ENCODE data around the gene PLEKHA6.

Gene PLEKHA6

GRCh38 chr1:204350857-204351573, 8.7 kb downstream of the PLEKHA6 start:
- H3K27me3 Mint-ChIP-seq, result peaks cover 41% of the 10 kb centered on the region
- H3K9me3 Mint-ChIP-seq, result no peaks in the 10 kb centered on the region
- no peaks in the 10 kb centered on the region for H3K36me3 Mint-ChIP-seq
- H3K4me3 Mint-ChIP-seq, result no peak overlapping the region
- no peak overlapping the region for H3K27ac Mint-ChIP-seq
- ATAC-seq, result no peak
- no peaks in the 10 kb centered on the region for H3K4me1 Mint-ChIP-seq

GRCh38 chr1:204350312-204350711, 9.4 kb downstream of the PLEKHA6 start:
- Mint-ChIP-seq H3K9me3 (no peaks in the 10 kb centered on the region), H3K36me3 (no peaks in the 10 kb centered on the region), H3K27ac (no peak overlapping the region), H3K27me3 (peaks cover 48% of the 10 kb centered on the region), H3K4me1 (no peaks in the 10 kb centered on the region), H3K4me3 (no peak overlapping the region)
- no peak for ATAC-seq

GRCh38 chr1:204349602-204350001, 10.1 kb downstream of the PLEKHA6 start:
- H3K4me3 Mint-ChIP-seq, result no peak overlapping the region
- ATAC-seq, result no peak
- H3K4me1 Mint-ChIP-seq, result no peaks in the 10 kb centered on the region
- H3K27me3 Mint-ChIP-seq, result peaks cover 55% of the 10 kb centered on the region
- H3K27ac Mint-ChIP-seq, result no peak overlapping the region
- no peaks in the 10 kb centered on the region for H3K9me3 Mint-ChIP-seq
- no peaks in the 10 kb centered on the region for H3K36me3 Mint-ChIP-seq

DNA sequence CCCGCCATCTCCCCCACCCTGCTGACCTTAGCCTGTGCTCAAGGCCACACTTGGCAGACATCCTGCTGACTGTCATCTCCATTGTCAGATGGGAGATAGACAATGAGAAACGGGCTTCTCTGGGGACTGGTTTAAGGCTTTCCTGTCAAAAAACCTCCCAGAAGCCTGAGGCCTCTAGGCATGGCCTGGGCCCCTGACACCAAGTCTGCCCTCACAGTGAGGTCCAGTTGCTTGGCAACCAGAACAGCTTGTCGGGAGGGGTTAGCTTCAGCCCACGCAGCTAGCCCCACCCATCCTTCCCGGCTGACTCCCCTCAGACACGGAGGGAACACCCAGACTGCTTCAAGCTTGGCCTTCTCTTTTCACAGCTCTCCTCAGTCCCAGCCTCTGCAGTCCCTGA, 11.0 kb downstream of the PLEKHA6 start:
- no peak overlapping the region for H3K27ac Mint-ChIP-seq
- H3K36me3 Mint-ChIP-seq, result no peaks in the 10 kb centered on the region
- no peak for ATAC-seq
- H3K9me3 Mint-ChIP-seq, result no peaks in the 10 kb centered on the region
- no peak overlapping the region for H3K4me3 Mint-ChIP-seq
- H3K27me3 Mint-ChIP-seq, result peaks cover 55% of the 10 kb centered on the region
- no peaks in the 10 kb centered on the region for H3K4me1 Mint-ChIP-seq

- Mint-ChIP-seq H3K4me1 (no peaks in the 10 kb centered on the region), H3K27me3 (peaks cover 55% of the 10 kb centered on the region), H3K9me3 (no peaks in the 10 kb centered on the region), H3K36me3 (no peaks in the 10 kb centered on the region), H3K27ac (no peak overlapping the region), H3K4me3 (no peak overlapping the region)
- ATAC-seq, result no peak
Observed at GRCh38 chr1:204348242-204348641, 11.5 kb downstream of the PLEKHA6 start.

DNA sequence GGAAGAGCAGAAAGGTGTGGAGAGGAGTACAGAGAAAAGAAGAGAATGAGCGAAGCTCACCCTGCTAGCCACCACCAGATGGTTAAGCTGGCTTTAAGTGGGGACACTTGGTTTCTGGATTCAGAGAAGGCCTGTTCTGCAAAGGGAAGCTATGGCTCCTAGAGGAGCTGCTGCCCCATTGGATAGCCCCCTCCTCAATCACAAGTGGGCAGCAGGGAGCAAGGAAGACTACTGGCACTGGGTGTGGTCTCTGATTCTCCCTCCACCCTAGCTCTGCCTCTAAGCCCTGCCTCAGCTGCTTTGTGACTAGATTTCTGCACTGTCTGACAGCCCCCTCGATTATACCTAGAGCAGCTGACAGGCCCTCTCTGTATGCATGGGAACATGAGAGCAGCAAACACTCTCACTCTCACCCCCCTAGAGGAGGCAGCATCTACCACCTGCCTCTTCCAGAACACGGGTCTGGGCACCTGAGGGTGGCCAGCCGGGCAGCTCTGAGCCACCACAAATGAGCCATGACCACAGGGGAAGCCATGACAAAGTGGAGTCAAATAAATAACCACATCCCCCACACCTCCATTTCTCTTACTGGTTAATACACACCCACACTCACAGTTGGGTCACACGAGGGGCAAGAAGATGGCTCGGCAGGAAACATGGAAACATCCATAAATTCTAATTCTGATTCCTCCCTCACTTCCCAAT, 13.6 kb downstream of the PLEKHA6 start:
- Mint-ChIP-seq H3K4me3 (no peak overlapping the region), H3K4me1 (no peaks in the 10 kb centered on the region), H3K27ac (no peak overlapping the region), H3K27me3 (peaks cover 49% of the 10 kb centered on the region), H3K36me3 (no peaks in the 10 kb centered on the region), H3K9me3 (no peaks in the 10 kb centered on the region)
- ATAC-seq, result peak; percentile 13

- ATAC-seq, result peak; percentile 60
- no peaks in the 10 kb centered on the region for H3K4me1 Mint-ChIP-seq
- no peak overlapping the region for H3K27ac Mint-ChIP-seq
- H3K4me3 Mint-ChIP-seq, result no peak overlapping the region
- H3K9me3 Mint-ChIP-seq, result no peaks in the 10 kb centered on the region
- H3K27me3 Mint-ChIP-seq, result peaks cover 42% of the 10 kb centered on the region
- no peaks in the 10 kb centered on the region for H3K36me3 Mint-ChIP-seq
Observed at GRCh38 chr1:204345438-204345841, 14.3 kb downstream of the PLEKHA6 start.

DNA sequence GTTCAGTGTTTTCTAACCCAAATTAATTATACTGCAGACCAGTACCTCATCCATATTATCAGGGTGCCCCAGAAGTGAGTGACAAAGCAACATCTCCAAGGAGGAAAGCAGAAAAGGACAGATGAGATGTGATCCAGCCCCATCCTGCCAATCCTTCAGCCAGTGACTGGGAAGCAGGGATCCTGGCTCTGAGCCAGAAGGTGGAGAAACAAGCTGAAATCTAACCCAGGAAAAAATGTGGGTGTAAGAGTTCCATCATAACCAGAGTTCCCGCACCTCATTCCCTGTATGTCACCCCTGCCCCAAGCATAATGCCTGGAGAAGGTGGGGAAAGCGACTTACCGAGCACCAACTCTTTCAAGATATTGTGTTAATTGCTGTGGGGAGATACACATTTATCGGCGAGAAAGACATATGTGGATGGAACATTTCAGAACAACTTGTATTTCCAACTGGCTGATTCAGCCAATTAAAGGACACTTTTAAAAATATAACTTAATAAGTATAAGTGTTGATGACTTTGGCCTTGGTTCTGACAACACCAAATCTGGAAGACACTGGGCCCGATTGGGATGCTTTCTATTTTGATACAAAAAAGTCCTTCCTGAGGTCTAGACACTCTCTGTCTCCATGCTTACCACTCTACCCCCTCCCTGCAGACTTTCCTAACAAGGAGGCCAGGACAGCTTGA, 14.9 kb downstream of the PLEKHA6 start:
- Mint-ChIP-seq H3K9me3 (no peaks in the 10 kb centered on the region), H3K27me3 (peaks cover 36% of the 10 kb centered on the region), H3K36me3 (no peaks in the 10 kb centered on the region), H3K4me3 (no peak overlapping the region), H3K27ac (no peak overlapping the region), H3K4me1 (no peaks in the 10 kb centered on the region)
- no peak for ATAC-seq

GRCh38 chr1:204343802-204344201, 15.9 kb downstream of the PLEKHA6 start:
- Mint-ChIP-seq H3K27me3 (peaks cover 44% of the 10 kb centered on the region), H3K9me3 (no peaks in the 10 kb centered on the region), H3K27ac (no peak overlapping the region), H3K4me3 (no peak overlapping the region), H3K36me3 (no peaks in the 10 kb centered on the region), H3K4me1 (no peaks in the 10 kb centered on the region)
- ATAC-seq, result no peak

DNA sequence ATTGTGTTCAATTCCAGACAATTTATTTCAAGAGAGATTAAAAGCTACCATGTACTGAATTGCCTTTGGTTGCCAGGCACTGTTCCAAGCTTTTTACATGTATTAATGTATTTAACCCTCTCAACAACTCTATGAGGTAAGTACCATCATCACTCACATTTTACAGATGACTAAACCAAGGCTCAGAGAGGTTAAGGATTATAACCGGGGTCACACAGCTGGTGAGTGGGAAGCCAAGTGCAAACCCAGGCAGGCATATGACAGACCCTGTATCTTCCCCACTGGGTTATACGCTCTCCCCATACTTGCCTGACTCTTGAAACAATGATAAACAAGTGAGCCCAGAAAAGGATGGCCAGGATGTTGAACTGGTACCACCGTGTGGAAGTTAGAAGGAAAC, 16.5 kb downstream of the PLEKHA6 start:
- Mint-ChIP-seq H3K27me3 (peaks cover 50% of the 10 kb centered on the region), H3K27ac (no peak overlapping the region), H3K4me3 (no peak overlapping the region), H3K36me3 (no peaks in the 10 kb centered on the region), H3K4me1 (no peaks in the 10 kb centered on the region), H3K9me3 (no peaks in the 10 kb centered on the region)
- ATAC-seq, result no peak

- no peaks in the 10 kb centered on the region for H3K36me3 Mint-ChIP-seq
- no peak for ATAC-seq
- no peak overlapping the region for H3K4me3 Mint-ChIP-seq
- peaks cover 43% of the 10 kb centered on the region for H3K27me3 Mint-ChIP-seq
- no peaks in the 10 kb centered on the region for H3K9me3 Mint-ChIP-seq
- H3K4me1 Mint-ChIP-seq, result no peaks in the 10 kb centered on the region
- H3K27ac Mint-ChIP-seq, result no peak overlapping the region
Observed at GRCh38 chr1:204342310-204342709, 17.4 kb downstream of the PLEKHA6 start.

DNA sequence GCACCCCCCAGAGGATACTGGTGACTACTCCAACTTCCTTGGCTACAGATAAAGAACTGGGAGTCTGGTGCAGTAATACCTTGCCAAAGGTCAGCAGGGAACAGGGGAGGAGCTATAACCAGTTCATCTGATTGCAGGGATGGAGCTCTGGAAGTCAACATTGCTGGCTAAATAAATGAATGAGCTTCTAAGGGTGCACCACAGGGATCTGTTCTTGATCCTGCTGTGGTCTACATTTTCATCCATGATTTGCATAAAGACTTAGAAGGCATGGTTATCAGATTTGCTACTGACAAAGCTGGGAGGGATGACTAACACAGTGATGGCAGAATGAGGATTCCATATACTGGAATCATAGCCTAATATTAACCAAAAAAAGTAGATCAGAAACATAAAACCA, 18.3 kb downstream of the PLEKHA6 start:
- ATAC-seq, result no peak
- peaks cover 34% of the 10 kb centered on the region for H3K27me3 Mint-ChIP-seq
- no peaks in the 10 kb centered on the region for H3K36me3 Mint-ChIP-seq
- no peak overlapping the region for H3K4me3 Mint-ChIP-seq
- no peaks in the 10 kb centered on the region for H3K9me3 Mint-ChIP-seq
- no peak overlapping the region for H3K27ac Mint-ChIP-seq
- no peaks in the 10 kb centered on the region for H3K4me1 Mint-ChIP-seq

DNA sequence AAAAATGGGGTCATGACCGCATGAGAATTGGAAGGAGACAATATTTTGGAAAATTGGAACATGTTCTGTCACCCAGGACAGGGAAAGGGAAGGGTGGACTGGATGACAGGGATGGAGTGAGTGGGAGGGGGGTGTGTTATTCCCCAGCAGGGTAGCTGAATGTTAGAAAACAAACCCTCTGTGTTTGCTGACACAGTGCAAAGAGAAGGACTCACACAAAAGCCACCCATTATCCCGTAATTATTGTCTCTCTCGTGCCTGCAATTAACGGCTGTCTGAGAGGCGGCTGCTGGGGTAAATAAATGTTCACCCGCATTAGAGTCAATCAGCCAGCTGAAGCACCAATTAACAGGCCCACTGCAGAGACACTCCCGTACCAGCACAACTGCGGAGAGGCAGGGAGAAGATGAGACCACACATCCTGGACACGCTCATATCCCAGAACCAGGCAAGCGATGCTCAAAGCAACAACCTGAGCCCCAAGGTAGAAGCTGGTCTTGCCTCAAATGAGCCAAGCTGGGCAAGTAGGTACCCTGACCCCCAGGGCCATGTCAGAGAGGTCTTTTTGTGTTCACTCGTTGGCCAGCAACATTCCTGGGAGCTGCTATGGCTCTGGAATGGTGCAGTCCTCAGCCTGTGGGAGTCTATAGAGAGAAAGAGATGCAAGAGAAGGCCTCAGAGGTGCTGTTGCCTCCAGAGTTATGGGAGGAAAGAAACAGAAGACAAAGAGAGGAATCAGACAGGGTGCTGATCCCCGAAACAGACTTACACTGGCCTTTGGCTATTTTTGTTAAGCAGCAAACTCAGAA, 19.4 kb downstream of the PLEKHA6 start:
- Mint-ChIP-seq H3K36me3 (no peaks in the 10 kb centered on the region), H3K4me1 (no peaks in the 10 kb centered on the region), H3K9me3 (no peaks in the 10 kb centered on the region), H3K4me3 (no peak overlapping the region), H3K27ac (no peak overlapping the region), H3K27me3 (peaks cover 23% of the 10 kb centered on the region)
- ATAC-seq, result no peak

GRCh38 chr1:204339541-204339940, 20.2 kb downstream of the PLEKHA6 start:
- Mint-ChIP-seq H3K4me1 (no peaks in the 10 kb centered on the region), H3K27ac (no peak overlapping the region), H3K36me3 (no peaks in the 10 kb centered on the region), H3K9me3 (no peaks in the 10 kb centered on the region), H3K27me3 (peaks cover 16% of the 10 kb centered on the region), H3K4me3 (no peak overlapping the region)
- ATAC-seq, result no peak

DNA sequence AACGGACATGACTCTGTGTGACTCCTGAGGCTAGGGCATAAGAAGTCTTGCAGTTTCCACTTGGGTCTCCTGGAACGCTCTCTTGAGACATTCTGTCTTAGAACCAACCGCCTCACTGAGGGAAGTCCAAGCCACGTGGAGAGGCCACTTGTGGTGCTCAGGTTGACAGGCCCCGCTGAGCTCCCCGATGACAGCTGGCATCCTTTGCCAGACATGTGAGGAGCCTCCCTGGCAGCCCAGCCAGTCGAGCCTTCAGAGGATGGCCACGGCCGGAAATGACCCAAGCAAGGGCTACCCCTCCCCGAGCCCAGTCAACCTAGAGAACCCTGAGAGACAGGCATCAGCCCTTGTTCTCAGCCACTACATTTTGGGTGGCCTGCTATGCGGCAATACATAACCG, 20.7 kb downstream of the PLEKHA6 start:
- no peak overlapping the region for H3K4me3 Mint-ChIP-seq
- no peaks in the 10 kb centered on the region for H3K36me3 Mint-ChIP-seq
- peaks cover 16% of the 10 kb centered on the region for H3K27me3 Mint-ChIP-seq

More for the DNA sequence above, 20.7 kb downstream of the PLEKHA6 start:
- Mint-ChIP-seq H3K9me3 (no peaks in the 10 kb centered on the region), H3K27ac (no peak overlapping the region), H3K4me1 (no peaks in the 10 kb centered on the region)
- ATAC-seq, result no peak

Measured in stimulated activated memory B cell treated with anti-CD40 and anti-IgM and Interleukin-4, amounts not matched to agents 10 μg/mL and 1 μg/mL and 100 μg/mL, for 72 hours (primary cell).